Gastrocnemius medialis (tissue), 4 donors: Measurements from ENCODE around the gene CFAP54. TPM values are rescaled to one million over a fixed set of nuclear protein-coding genes. Genes with fewer than 3 reads are reported as not detected.

Experiments
- ATAC-seq, 2 donors: fragments of 150-250 bp; one replicate each; pipeline ENCODE4 v1.9.1; 2016
- DNase-seq, 2 donors: peaks; one replicate each; pipeline ENCODE4 v3.0.0-alpha.2; 2019
- H3K27ac ChIP-seq, 4 donors: fragments of 200-600 bp; sonication (generic); 1 replicate in 1 of 4; 2 replicates in 3 of 4; pipeline ENCODE4 v1.5.1; 2016 to 2018; ENCODE audit warnings: mild to moderate bottlenecking in 2 of 4, moderate library complexity in 1 of 4
- H3K27me3 ChIP-seq, 3 donors: fragments of 200-600 bp; sonication (generic) in 2 of 3; 1 replicate in 1 of 3; 2 replicates in 2 of 3; pipeline versions ENCODE4 v1.5.1 to v1.6.0; 2016 to 2019; ENCODE audit warnings: mild to moderate bottlenecking in 1 of 3, moderate library complexity in 1 of 3
- H3K36me3 ChIP-seq, 2 donors: fragments of 200-600 bp; sonication (generic) in 1 of 2; one replicate each; pipeline ENCODE4 v1.5.1; 2017 to 2018
- H3K4me1 ChIP-seq, 2 donors: fragments of 200-600 bp; sonication (generic) in 1 of 2; one replicate each; pipeline ENCODE4 v1.5.1; 2016 to 2017; ENCODE audit warnings: mild to moderate bottlenecking in 2 of 2
- H3K4me3 ChIP-seq, 4 donors: fragments of 200-600 bp; sonication (generic) in 3 of 4; 1 replicate in 1 of 4; 2 replicates in 3 of 4; pipeline ENCODE4 v1.5.1; 2016 to 2019; ENCODE audit warnings: mild to moderate bottlenecking in 2 of 4
- H3K9me3 ChIP-seq, 3 donors: fragments of 200-600 bp; sonication (generic) in 2 of 3; 1 replicate in 1 of 3; 2 replicates in 2 of 3; pipeline ENCODE4 v1.5.1; 2016 to 2019
- CTCF ChIP-seq, 5 experiments: fragments of 450-650 bp in 3 of 5; fragments of 200-600 bp in 2 of 5; sonication (generic) in 2 of 5; IDR thresholded peaks in 4 of 5; conservative IDR thresholded peaks in 1 of 5; 1 replicate in 4 of 5; 2 replicates in 1 of 5; pipeline ENCODE4 v1.5.1; 2016 to 2019; ENCODE audit warnings: antibody characterized with exemption in 5 of 5, mild to moderate bottlenecking in 3 of 5, moderate library complexity in 3 of 5
- POLR2A ChIP-seq, 2 donors: fragments of 450-650 bp; IDR thresholded peaks; one replicate each; pipeline ENCODE4 v1.6.1; 2017; ENCODE audit warnings: antibody characterized with exemption in 2 of 2, mild to moderate bottlenecking in 2 of 2, moderate library complexity in 2 of 2
- in situ Hi-C, 4 donors: fragments of 200-750 bp; cut with MboI; loops; one replicate each; pipeline versions ENCODE4 v1.15.0 to v1.8.0; 2017; ENCODE audit warnings: low sequenced_read_pairs in 4 of 4
- intact Hi-C: fragments of 100-400 bp; cut with DNase I; formaldehyde crosslinking; loops from one replicate; pipeline ENCODE4 v1.15.1; 2023; ENCODE audit warnings: low total_unique reads
- total RNA-seq, 4 donors: library from RNA; depleted of rRNA; stranded (reverse); fragments of >200 nt; gene quantifications; one replicate each; pipeline versions ENCODE4 v1.1.0 to v1.2.3, GENCODE V29; 2016

CFAP54 gene
- total RNA-seq, 4 donors from 2014 or later, result not detected

GRCh38 chr12:96810057-96810456 is 320.7 kb downstream of the CFAP54 start:
- intact Hi-C loops, result no loop called here
- DNase-seq, result no peak
- in situ Hi-C loops, result no loop called here
- Histone ChIP-seq H3K36me3 (no peaks in the 10 kb centered on the region), H3K9me3 (no peaks in the 10 kb centered on the region), H3K27ac (no peak overlapping the region), H3K27me3 (no peaks in the 10 kb centered on the region), H3K4me3 (no peak overlapping the region), H3K4me1 (no peaks in the 10 kb centered on the region)
- no peak for ATAC-seq
- TF ChIP-seq CTCF (IDR thresholded peaks at IDR 0.05 in 4 of 5, conservative IDR thresholded peaks at IDR 0.05 in 1 of 5) (no peak), POLR2A (IDR thresholded peaks at IDR 0.05) (no peak)

- intact Hi-C loops, result no loop called here
- H3K27ac ChIP-seq, result no peak overlapping the region
- H3K4me3 ChIP-seq, result no peak overlapping the region
- no peaks in the 10 kb centered on the region for H3K36me3 ChIP-seq
- no peaks in the 10 kb centered on the region for H3K27me3 ChIP-seq
- no peak for TF ChIP-seq POLR2A (IDR thresholded peaks at IDR 0.05)
- no peak for TF ChIP-seq CTCF (IDR thresholded peaks at IDR 0.05 in 4 of 5, conservative IDR thresholded peaks at IDR 0.05 in 1 of 5)
- DNase-seq (no peak), ATAC-seq (no peak)
- no peaks in the 10 kb centered on the region for H3K4me1 ChIP-seq
- in situ Hi-C loops, result no loop called here
- H3K9me3 ChIP-seq, result no peaks in the 10 kb centered on the region
Measured at GRCh38 chr12:96810477-96810876, 321.1 kb downstream of the CFAP54 start.

GRCh38 chr12:96811083-96811482 is 321.7 kb downstream of the CFAP54 start:
- TF ChIP-seq POLR2A (IDR thresholded peaks at IDR 0.05), result no peak
- TF ChIP-seq CTCF (IDR thresholded peaks at IDR 0.05 in 4 of 5, conservative IDR thresholded peaks at IDR 0.05 in 1 of 5), result no peak
- intact Hi-C loops (no loop called here), in situ Hi-C loops (no loop called here)
- H3K4me3 ChIP-seq, result no peak overlapping the region
- no peak overlapping the region for H3K27ac ChIP-seq
- H3K9me3 ChIP-seq, result no peaks in the 10 kb centered on the region
- ATAC-seq (no peak), DNase-seq (no peak)
- H3K4me1 ChIP-seq, result no peaks in the 10 kb centered on the region
- no peaks in the 10 kb centered on the region for H3K27me3 ChIP-seq
- H3K36me3 ChIP-seq, result no peaks in the 10 kb centered on the region

GRCh38 chr12:96812153-96812552 is 322.8 kb downstream of the CFAP54 start:
- Histone ChIP-seq H3K27me3 (no peaks in the 10 kb centered on the region), H3K4me1 (no peaks in the 10 kb centered on the region), H3K27ac (no peak overlapping the region), H3K4me3 (no peak overlapping the region), H3K36me3 (no peaks in the 10 kb centered on the region), H3K9me3 (no peaks in the 10 kb centered on the region)
- intact Hi-C loops, result no loop called here
- no peak for DNase-seq
- TF ChIP-seq CTCF (IDR thresholded peaks at IDR 0.05 in 4 of 5, conservative IDR thresholded peaks at IDR 0.05 in 1 of 5), result no peak
- TF ChIP-seq POLR2A (IDR thresholded peaks at IDR 0.05), result no peak
- in situ Hi-C loops, result no loop called here
- ATAC-seq, result no peak

GRCh38 chr12:96814200-96814599 is 324.8 kb downstream of the CFAP54 start:
- H3K9me3 ChIP-seq, result no peaks in the 10 kb centered on the region
- ATAC-seq (no peak), DNase-seq (no peak)
- H3K27me3 ChIP-seq, result no peaks in the 10 kb centered on the region
- H3K4me1 ChIP-seq, result no peaks in the 10 kb centered on the region
- intact Hi-C loops, result no loop called here
- in situ Hi-C loops, result no loop called here
- H3K4me3 ChIP-seq, result no peak overlapping the region
- no peaks in the 10 kb centered on the region for H3K36me3 ChIP-seq
- TF ChIP-seq POLR2A (IDR thresholded peaks at IDR 0.05) (no peak), CTCF (IDR thresholded peaks at IDR 0.05 in 4 of 5, conservative IDR thresholded peaks at IDR 0.05 in 1 of 5) (no peak)
- no peak overlapping the region for H3K27ac ChIP-seq
